Fibroblast of skin of left biceps (primary cell): ENCODE data around the gene ZDBF2.
"Not testable (repeated sequence)": the region's sequence is repeated elsewhere in the genome, so short reads cannot be mapped to it uniquely, and the experiment has no call there.

Experiments
- DNase-seq, 2 experiments: peaks; one replicate each; pipeline ENCODE4 v3.0.0-alpha.2; 2013; ENCODE audit warnings: low read depth in 2 of 2

The ZDBF2 gene

GRCh38 chr2:206323486-206323885 is 49.0 kb downstream of the ZDBF2 start:
- DNase-seq: no peak

GRCh38 chr2:206324869-206325268 is 50.4 kb downstream of the ZDBF2 start:
- DNase-seq: no peak

GRCh38 chr2:206328974-206329373 is 54.5 kb downstream of the ZDBF2 start:
- no peak for DNase-seq

- DNase-seq: no peak
Measured at GRCh38 chr2:206336861-206337260, 62.4 kb downstream of the ZDBF2 start.

- DNase-seq: no peak
Measured at GRCh38 chr2:206337956-206338355, 63.5 kb downstream of the ZDBF2 start.

- DNase-seq: no peak
Measured at GRCh38 chr2:206341396-206341795, 66.9 kb downstream of the ZDBF2 start.

GRCh38 chr2:206343144-206343543 is 68.7 kb downstream of the ZDBF2 start:
- no peak for DNase-seq

- no peak for DNase-seq
Measured at GRCh38 chr2:206343816-206344215, 69.4 kb downstream of the ZDBF2 start.

- DNase-seq: no peak
Measured at GRCh38 chr2:206345606-206346005, 71.1 kb downstream of the ZDBF2 start.

- no peak for DNase-seq
Measured at GRCh38 chr2:206349375-206349774, 74.9 kb downstream of the ZDBF2 start.

- no peak for DNase-seq
Measured at GRCh38 chr2:206352571-206352970, 78.1 kb downstream of the ZDBF2 start.

GRCh38 chr2:206353685-206354084 is 79.2 kb downstream of the ZDBF2 start:
- DNase-seq: no peak

GRCh38 chr2:206354129-206354528 is 79.7 kb downstream of the ZDBF2 start:
- no peak for DNase-seq

GRCh38 chr2:206356840-206357239 is 82.4 kb downstream of the ZDBF2 start:
- DNase-seq: not testable (repeated sequence)

- not testable (repeated sequence) for DNase-seq
Measured at GRCh38 chr2:206360840-206361239, 86.4 kb downstream of the ZDBF2 start.

- DNase-seq: no peak
Measured at GRCh38 chr2:206361407-206362045, 87.1 kb downstream of the ZDBF2 start.
